Uterus (tissue), 4 donors: ENCODE data around the gene SLC17A5. TPM values are rescaled to one million over a fixed set of nuclear protein-coding genes. Genes with fewer than 3 reads are reported as not detected.
"Not testable (repeated sequence)": the region's sequence is repeated elsewhere in the genome, so short reads cannot be mapped to it uniquely, and the experiment has no call there.

Source experiments
- DNase-seq, 2 donors: peaks; one replicate each; pipeline ENCODE4 v3.0.0-alpha.2; 2019 to 2020
- H3K27ac ChIP-seq, 2 donors: fragments of 200-600 bp; sonication (generic); 1 replicate in 1 of 2; 2 replicates in 1 of 2; pipeline ENCODE4 v1.5.1; 2016 to 2018
- H3K27me3 ChIP-seq, 2 donors: fragments of 200-600 bp; sonication (generic); one replicate each; pipeline ENCODE4 v1.5.1; 2018 to 2019; ENCODE audit warnings: control low read depth in 1 of 2
- H3K36me3 ChIP-seq, 2 donors: fragments of 200-600 bp; sonication (generic); one replicate each; pipeline ENCODE4 v1.5.1; 2019; ENCODE audit warnings: control low read depth in 1 of 2
- H3K4me1 ChIP-seq, 2 donors: fragments of 200-600 bp; sonication (generic); one replicate each; pipeline ENCODE4 v1.5.1; 2018 to 2019; ENCODE audit warnings: control low read depth in 1 of 2
- H3K4me3 ChIP-seq, 2 donors: fragments of 200-600 bp; sonication (generic); 1 replicate in 1 of 2; 2 replicates in 1 of 2; pipeline ENCODE4 v1.5.1; 2018 to 2019; ENCODE audit warnings: mild to moderate bottlenecking in 1 of 2
- H3K9me3 ChIP-seq, 2 donors: fragments of 200-600 bp; sonication (generic); one replicate each; pipeline ENCODE4 v1.5.1; 2019; ENCODE audit warnings: control low read depth in 1 of 2
- POLR2A ChIP-seq, 2 donors: fragments of 450-650 bp; IDR thresholded peaks; one replicate each; pipeline ENCODE4 v1.6.1; 2016; ENCODE audit warnings: antibody characterized with exemption in 2 of 2, mild to moderate bottlenecking in 1 of 2, moderate library complexity in 1 of 2
- intact Hi-C: fragments of 100-400 bp; cut with DNase I; formaldehyde crosslinking; loops from one replicate; pipeline ENCODE4 v1.15.1; 2023; ENCODE audit warnings: low total_unique reads
- total RNA-seq, 4 donors: library from RNA; depleted of rRNA in 3 of 4; stranded (reverse); fragments of >200 nt in 3 of 4; gene quantifications; one replicate each; pipeline versions ENCODE4 v1.1.0 to v1.2.4, GENCODE V29; 2014 to 2023
- TF ChIP-seq, protein P1 (sequence below), 4 experiments: fragments of 200-600 bp in 2 of 4; fragments of 450-650 bp in 2 of 4; sonication (generic) in 2 of 4; IDR thresholded peaks; one replicate each; pipeline ENCODE4 v1.5.1; 2016 to 2019; ENCODE audit warnings: antibody characterized with exemption in 4 of 4, mild to moderate bottlenecking in 2 of 4, moderate library complexity in 1 of 4
- donor health status: DM: yes; HTN: yes; CAD: no.

SLC17A5 gene
- total RNA-seq, 4 donors from 2014 or later = 3.6 to 27.4 (median 11.6) TPM

DNA sequence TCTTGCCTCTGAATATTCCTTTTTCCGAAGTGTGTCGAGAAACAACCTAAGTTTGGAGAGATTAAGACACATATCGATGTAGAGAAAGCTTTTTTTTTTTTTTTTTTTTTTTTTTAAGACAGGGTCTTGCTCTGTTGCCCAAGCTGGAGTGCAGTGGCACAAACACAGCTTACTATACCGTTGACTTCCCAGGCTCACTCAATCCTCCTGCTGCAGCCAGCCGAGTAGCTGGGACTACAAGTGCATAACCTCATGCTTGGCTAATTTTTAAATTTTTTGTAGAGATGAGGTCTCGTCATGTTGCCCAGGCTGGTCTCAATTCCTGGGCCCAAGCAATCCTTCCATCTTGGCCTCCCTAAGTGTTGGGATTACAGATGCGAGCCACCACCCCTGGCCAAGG is 21.4 kb downstream of the SLC17A5 start:
- no peaks in the 10 kb centered on the region for H3K27me3 ChIP-seq
- no peak for DNase-seq
- no peaks in the 10 kb centered on the region for H3K36me3 ChIP-seq
- no peaks in the 10 kb centered on the region for H3K9me3 ChIP-seq
- peaks cover 0 to 5% of the 10 kb centered on the region in 2 donors for H3K4me1 ChIP-seq
- H3K4me3 ChIP-seq = no peak overlapping the region
- no peak overlapping the region for H3K27ac ChIP-seq
- intact Hi-C loops = no loop called here
- TF ChIP-seq, protein P1, sequence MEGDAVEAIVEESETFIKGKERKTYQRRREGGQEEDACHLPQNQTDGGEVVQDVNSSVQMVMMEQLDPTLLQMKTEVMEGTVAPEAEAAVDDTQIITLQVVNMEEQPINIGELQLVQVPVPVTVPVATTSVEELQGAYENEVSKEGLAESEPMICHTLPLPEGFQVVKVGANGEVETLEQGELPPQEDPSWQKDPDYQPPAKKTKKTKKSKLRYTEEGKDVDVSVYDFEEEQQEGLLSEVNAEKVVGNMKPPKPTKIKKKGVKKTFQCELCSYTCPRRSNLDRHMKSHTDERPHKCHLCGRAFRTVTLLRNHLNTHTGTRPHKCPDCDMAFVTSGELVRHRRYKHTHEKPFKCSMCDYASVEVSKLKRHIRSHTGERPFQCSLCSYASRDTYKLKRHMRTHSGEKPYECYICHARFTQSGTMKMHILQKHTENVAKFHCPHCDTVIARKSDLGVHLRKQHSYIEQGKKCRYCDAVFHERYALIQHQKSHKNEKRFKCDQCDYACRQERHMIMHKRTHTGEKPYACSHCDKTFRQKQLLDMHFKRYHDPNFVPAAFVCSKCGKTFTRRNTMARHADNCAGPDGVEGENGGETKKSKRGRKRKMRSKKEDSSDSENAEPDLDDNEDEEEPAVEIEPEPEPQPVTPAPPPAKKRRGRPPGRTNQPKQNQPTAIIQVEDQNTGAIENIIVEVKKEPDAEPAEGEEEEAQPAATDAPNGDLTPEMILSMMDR (IDR thresholded peaks at IDR 0.05) = no peak
- TF ChIP-seq POLR2A (IDR thresholded peaks at IDR 0.05) = no peak

DNA sequence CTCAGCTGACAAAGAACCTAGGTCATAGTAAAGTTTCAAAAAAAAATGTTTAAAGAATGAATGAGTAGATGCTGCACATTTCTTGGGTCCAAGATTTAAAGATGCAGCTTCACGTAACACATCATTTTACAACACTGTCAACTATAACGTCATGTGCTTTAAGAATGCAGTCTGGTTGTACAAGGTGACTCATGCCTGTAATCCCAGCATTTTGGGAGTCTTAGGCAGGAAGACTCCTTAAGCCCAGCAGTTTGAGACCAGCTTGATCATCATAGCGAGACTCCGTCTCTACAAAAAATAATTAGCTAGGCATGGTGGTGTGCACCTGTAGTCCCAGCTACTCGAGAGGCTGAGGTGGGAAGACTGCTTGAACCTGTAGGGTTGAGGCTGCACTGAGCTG is 21.9 kb downstream of the SLC17A5 start:
- DNase-seq = no peak
- no peaks in the 10 kb centered on the region for H3K27me3 ChIP-seq
- H3K4me3 ChIP-seq = no peak overlapping the region
- H3K27ac ChIP-seq = no peak overlapping the region
- no peaks in the 10 kb centered on the region for H3K9me3 ChIP-seq
- H3K36me3 ChIP-seq = no peaks in the 10 kb centered on the region
- peaks cover 0 to under 1% of the 10 kb centered on the region in 2 donors for H3K4me1 ChIP-seq
- intact Hi-C loops = no loop called here
- TF ChIP-seq, protein P1 (IDR thresholded peaks at IDR 0.05) = no peak
- TF ChIP-seq POLR2A (IDR thresholded peaks at IDR 0.05) = no peak

DNA sequence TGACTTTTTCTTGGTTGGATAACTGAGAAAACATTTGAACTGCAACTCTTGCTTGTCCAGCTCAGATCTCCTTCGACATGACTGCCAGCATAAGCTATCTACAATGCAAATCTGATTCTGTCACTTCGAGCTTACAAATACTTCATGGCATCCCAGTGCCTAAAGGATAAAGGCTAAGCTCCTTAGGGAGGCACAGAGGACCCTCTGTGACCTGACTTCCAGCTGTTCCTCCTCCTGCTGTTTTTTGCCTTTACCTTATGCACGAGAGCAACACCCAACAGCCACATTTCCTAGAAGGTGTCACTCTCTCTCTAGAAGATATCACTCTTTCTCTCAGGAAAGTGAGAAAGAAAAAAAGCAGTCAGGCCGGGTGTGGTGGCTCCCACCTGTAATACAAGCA is 23.4 kb downstream of the SLC17A5 start:
- Histone ChIP-seq H3K9me3 (no peaks in the 10 kb centered on the region), H3K36me3 (no peaks in the 10 kb centered on the region), H3K27ac (no peak overlapping the region), H3K4me3 (no peak overlapping the region), H3K27me3 (no peaks in the 10 kb centered on the region), H3K4me1 (no peaks in the 10 kb centered on the region)
- intact Hi-C loops = no loop called here
- no peak for DNase-seq
- TF ChIP-seq POLR2A (IDR thresholded peaks at IDR 0.05) = no peak
- TF ChIP-seq, protein P1 (IDR thresholded peaks at IDR 0.05) = no peak

- Histone ChIP-seq H3K4me3 (no peak overlapping the region), H3K4me1 (no peaks in the 10 kb centered on the region), H3K9me3 (no peaks in the 10 kb centered on the region), H3K27ac (no peak overlapping the region), H3K36me3 (no peaks in the 10 kb centered on the region), H3K27me3 (no peaks in the 10 kb centered on the region)
- TF ChIP-seq, protein P1 (IDR thresholded peaks at IDR 0.05) = no peak
- no peak for TF ChIP-seq POLR2A (IDR thresholded peaks at IDR 0.05)
- DNase-seq = no peak
- intact Hi-C loops = no loop called here
Measured at GRCh38 chr6:73624896-73625295, 28.9 kb downstream of the SLC17A5 start.

- DNase-seq, intact Hi-C loops, H3K27me3 ChIP-seq, H3K4me1 ChIP-seq, H3K9me3 ChIP-seq, H3K27ac ChIP-seq, H3K36me3 ChIP-seq, H3K4me3 ChIP-seq: not testable (repeated sequence)
Measured at GRCh38 chr6:73623480-73623879, 30.3 kb downstream of the SLC17A5 start.

DNA sequence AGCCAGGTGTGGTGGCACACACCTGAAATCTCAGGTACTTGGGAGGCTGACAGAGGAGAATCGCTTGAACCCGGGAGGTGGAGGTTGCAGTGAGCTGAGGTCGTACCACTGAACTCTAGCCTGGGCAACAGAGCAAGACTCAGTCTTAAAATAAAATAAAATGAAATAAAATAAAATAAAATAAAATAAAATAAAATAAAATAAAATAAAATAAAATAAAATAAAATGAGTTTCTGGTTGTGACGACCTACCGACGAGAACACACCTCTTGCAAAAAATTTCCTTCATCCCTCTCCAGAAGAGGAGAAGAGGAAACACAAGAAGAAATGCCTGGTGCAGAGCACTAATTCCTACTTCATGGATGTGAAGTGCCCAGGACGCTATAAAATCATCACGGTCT is 35.7 kb downstream of the SLC17A5 start:
- H3K4me1 ChIP-seq, DNase-seq, H3K4me3 ChIP-seq, H3K9me3 ChIP-seq, H3K27ac ChIP-seq, intact Hi-C loops, H3K27me3 ChIP-seq, H3K36me3 ChIP-seq: not testable (repeated sequence)
